K562 (cell line): ENCODE data around the gene SOCS3.

Experiments
- EP300 ChIP-seq: IDR thresholded peaks from 2 replicates; pipeline ENCODE4 v1.6.1; 2012; ENCODE audit warnings: low read length, improper control_type of control experiment
- POLR2A ChIP-seq: fragments of 450-650 bp; conservative IDR thresholded peaks from 2 replicates; pipeline ENCODE4 v1.6.1; 2016
- POLR2AphosphoS5 ChIP-seq: IDR thresholded peaks from 2 replicates; pipeline ENCODE4 v1.6.1; 2011; ENCODE audit warnings: mild to moderate bottlenecking, low read depth, low read length, moderate library complexity; ENCODE audit not compliant: control insufficient read depth, insufficient read depth
- SP1 ChIP-seq: sonication (generic); formaldehyde crosslinking; IDR thresholded peaks from 2 replicates; pipeline ENCODE4 v1.8.1; 2022; ENCODE audit warnings: mild to moderate bottlenecking, missing genetic modification reagents
- TF ChIP-seq, protein P1 (sequence below), 2 experiments: IDR thresholded peaks; 2 replicates each; pipeline ENCODE4 v1.6.1; 2012; ENCODE audit warnings: improper control_type of control experiment in 2 of 2, low read depth in 2 of 2, low read length in 2 of 2, borderline replicate concordance in 1 of 2

DNA sequence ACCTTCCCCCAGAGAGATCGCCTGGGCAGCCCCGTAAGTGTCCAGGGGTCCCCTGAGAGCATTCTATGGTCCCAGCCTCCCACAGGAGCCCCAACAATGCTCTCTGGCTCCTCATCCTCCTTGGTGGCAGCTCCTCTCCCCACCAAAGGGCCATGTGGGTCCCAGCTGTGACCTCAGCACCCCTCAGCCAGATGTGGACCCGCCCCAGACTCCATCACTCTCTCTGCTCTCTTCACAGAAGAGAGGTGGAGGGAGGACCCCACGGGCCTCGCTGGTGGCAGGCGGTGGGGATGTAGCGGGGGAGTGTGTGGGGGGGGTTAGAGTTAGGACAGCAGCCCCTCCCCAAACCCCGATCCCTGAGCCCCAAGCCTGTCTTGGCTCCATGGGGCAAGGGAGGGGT is 41.0 kb downstream of the SOCS3 start:
- TF ChIP-seq SP1 (CRISPR knock-in tag) (no peak), EP300 (no peak), POLR2AphosphoS5 (no peak), POLR2A (no peak)
- TF ChIP-seq, protein P1, sequence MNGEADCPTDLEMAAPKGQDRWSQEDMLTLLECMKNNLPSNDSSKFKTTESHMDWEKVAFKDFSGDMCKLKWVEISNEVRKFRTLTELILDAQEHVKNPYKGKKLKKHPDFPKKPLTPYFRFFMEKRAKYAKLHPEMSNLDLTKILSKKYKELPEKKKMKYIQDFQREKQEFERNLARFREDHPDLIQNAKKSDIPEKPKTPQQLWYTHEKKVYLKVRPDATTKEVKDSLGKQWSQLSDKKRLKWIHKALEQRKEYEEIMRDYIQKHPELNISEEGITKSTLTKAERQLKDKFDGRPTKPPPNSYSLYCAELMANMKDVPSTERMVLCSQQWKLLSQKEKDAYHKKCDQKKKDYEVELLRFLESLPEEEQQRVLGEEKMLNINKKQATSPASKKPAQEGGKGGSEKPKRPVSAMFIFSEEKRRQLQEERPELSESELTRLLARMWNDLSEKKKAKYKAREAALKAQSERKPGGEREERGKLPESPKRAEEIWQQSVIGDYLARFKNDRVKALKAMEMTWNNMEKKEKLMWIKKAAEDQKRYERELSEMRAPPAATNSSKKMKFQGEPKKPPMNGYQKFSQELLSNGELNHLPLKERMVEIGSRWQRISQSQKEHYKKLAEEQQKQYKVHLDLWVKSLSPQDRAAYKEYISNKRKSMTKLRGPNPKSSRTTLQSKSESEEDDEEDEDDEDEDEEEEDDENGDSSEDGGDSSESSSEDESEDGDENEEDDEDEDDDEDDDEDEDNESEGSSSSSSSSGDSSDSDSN (IDR thresholded peaks at IDR 0.05; ENCODE audit: borderline replicate concordance in 1 of 2, low read depth in 2 of 2, low read length in 2 of 2): no peak
